K562 (cell line): ENCODE data around the gene LZTR1. TPM values are rescaled to one million over a fixed set of nuclear protein-coding genes. Genes with fewer than 3 reads are reported as not detected.
A peak's percentile ranks its signal among the peaks of the same experiment; 100 is the strongest.

ENCODE experiments used
- ATAC-seq: fragments of 200-7000 bp; cut with Tn5 transposase; 3 replicates; pipeline ENCODE4 v1.9.1; 2020; ENCODE audit warnings: moderate library complexity
- BruUV-seq: library from RNA; stranded (reverse); fragments of 400-500 nt; replicated peaks from 2 replicates; lab custom pipeline; 2021; lab: Mats Ljungman, UMichigan
- CTCF ChIA-PET: fragments of 300-600 bp; formaldehyde crosslinking; extraction: SDS; loops from one replicate; lab custom pipeline; 2021; ENCODE audit warnings: low intra/inter-chr PET ratio; lab: Yijun Ruan, JAX
- POLR2A ChIA-PET: fragments of 300-600, 350-650 bp; sonication (Branson Sonifier 250); formaldehyde crosslinking; extraction: SDS; loops from one replicate; lab custom pipeline; 2021; ENCODE audit warnings: antibody characterized with exemption, inconsistent platforms; lab: Yijun Ruan, JAX
- DNase-seq, 4 experiments: peaks; one replicate each; pipeline versions ENCODE4 v3.0.0 to v3.0.0-alpha.2; 2011 to 2018; ENCODE audit warnings: low spot score in 3 of 4, mixed read lengths in 3 of 4; ENCODE audit errors: extremely low read depth in 1 of 4
- FAIRE-seq: peaks from 2 replicates; lab custom pipeline; 2011; peaks lifted over from hg19 to GRCh38; lab: Jason Lieb, UNC
- H2AFZ ChIP-seq: 2 replicates; pipeline ENCODE4 v1.6.0; 2011; ENCODE audit warnings: low read depth, low read length, control low read depth, inconsistent platforms
- H3K27ac ChIP-seq: fragments of 200-600 bp; 3 replicates; pipeline ENCODE4 v1.8.0; 2011; ENCODE audit warnings: low read depth, mild to moderate bottlenecking, control low read depth, inconsistent platforms, low read length, moderate library complexity, mixed read lengths; ENCODE audit errors: extremely low read depth
- H3K27me3 ChIP-seq, 2 experiments: fragments of 300-600 bp in 1 of 2; 2 replicates in 1 of 2; 3 replicates in 1 of 2; pipeline versions ENCODE4 v1.6.0 to v1.8.0; 2011; ENCODE audit warnings: inconsistent platforms in 2 of 2, low read length in 2 of 2, mild to moderate bottlenecking in 1 of 2, mixed read lengths in 1 of 2, moderate library complexity in 1 of 2; ENCODE audit not compliant: control insufficient read depth in 2 of 2, insufficient read depth in 2 of 2
- H3K36me3 ChIP-seq: fragments of 300-600 bp; 3 replicates; pipeline ENCODE4 v1.8.0; 2011; ENCODE audit warnings: mild to moderate bottlenecking, low read length, inconsistent platforms; ENCODE audit not compliant: control insufficient read depth, insufficient read depth
- H3K4me1 ChIP-seq, 2 experiments: fragments of 200-600 bp in 1 of 2; replicated peaks in 1 of 2; 2 replicates in 1 of 2; 3 replicates in 1 of 2; pipeline versions ENCODE4 v1.5.1 to v1.8.0; 2011; ENCODE audit warnings: inconsistent platforms in 2 of 2, low read length in 2 of 2, mild to moderate bottlenecking in 1 of 2, mixed read lengths in 1 of 2, moderate library complexity in 1 of 2; ENCODE audit not compliant: control insufficient read depth in 2 of 2, insufficient read depth in 2 of 2
- H3K4me2 ChIP-seq: 2 replicates; pipeline ENCODE4 v1.6.1; 2011; ENCODE audit warnings: low read length, control low read depth, inconsistent platforms, mixed read lengths; ENCODE audit not compliant: insufficient read depth
- H3K4me3 ChIP-seq: fragments of 200-600 bp; sonication (generic), shearing (Covaris generic); 2 replicates; pipeline ENCODE4 v1.5.1; 2016; ENCODE audit warnings: control low read depth, inconsistent platforms
- H3K79me2 ChIP-seq: fragments of 200-600 bp; 3 replicates; pipeline ENCODE4 v1.8.0; 2011; ENCODE audit warnings: low read length, inconsistent platforms; ENCODE audit not compliant: control insufficient read depth, insufficient read depth
- H3K9ac ChIP-seq, 2 experiments: 2 replicates each; pipeline versions ENCODE4 v1.6.0 to v1.6.1; 2011; ENCODE audit warnings: low read depth in 2 of 2, low read length in 2 of 2, control low read depth in 1 of 2, inconsistent platforms in 1 of 2, mild to moderate bottlenecking in 1 of 2, mixed read lengths in 1 of 2; ENCODE audit not compliant: insufficient read depth in 1 of 2
- H3K9me1 ChIP-seq: one replicate; pipeline ENCODE4 v1.6.0; 2011; ENCODE audit warnings: inconsistent platforms, mild to moderate bottlenecking, low read length, moderate library complexity; ENCODE audit not compliant: control insufficient read depth, insufficient read depth
- H3K9me3 ChIP-seq: replicated peaks from 2 replicates; pipeline ENCODE4 v1.5.1; 2011; ENCODE audit warnings: low read depth, low read length, inconsistent platforms; ENCODE audit not compliant: control insufficient read depth, insufficient read depth
- H4K20me1 ChIP-seq: replicated peaks from 2 replicates; pipeline ENCODE4 v1.6.1; 2011; ENCODE audit warnings: low read length, inconsistent platforms, mixed read lengths; ENCODE audit not compliant: control insufficient read depth, insufficient read depth
- ATF2 ChIP-seq: sonication (generic); formaldehyde crosslinking; IDR thresholded peaks from 2 replicates; pipeline ENCODE4 v1.8.1; 2022; ENCODE audit warnings: missing genetic modification reagents
- BRCA1 ChIP-seq, 2 experiments: fragments of 450-650 bp in 1 of 2; sonication (generic) in 1 of 2; formaldehyde crosslinking in 1 of 2; IDR thresholded peaks; 2 replicates each; pipeline versions ENCODE4 v1.5.0 to v1.6.1; 2017 to 2020; ENCODE audit warnings: mild to moderate bottlenecking in 1 of 2, missing genetic modification reagents in 1 of 2
- DEAF1 ChIP-seq: fragments of 450-650 bp; formaldehyde crosslinking; IDR thresholded peaks from 2 replicates; pipeline ENCODE4 v1.4.0; 2020; ENCODE audit warnings: mild to moderate bottlenecking, moderate library complexity
- ERF ChIP-seq: fragments of 450-650 bp; formaldehyde crosslinking; IDR thresholded peaks from 2 replicates; pipeline ENCODE4 v1.4.0; 2020; ENCODE audit warnings: mild to moderate bottlenecking, mixed read lengths
- HBP1 ChIP-seq: fragments of 450-650 bp; formaldehyde crosslinking; IDR thresholded peaks from 2 replicates; pipeline ENCODE4 v1.4.0; 2022; ENCODE audit warnings: missing genetic modification characterization
- KLF1 ChIP-seq: fragments of 450-650 bp; IDR thresholded peaks from 2 replicates; pipeline ENCODE4 v1.6.1; 2016; ENCODE audit warnings: missing genetic modification characterization, missing compliant biosample characterization
- SAP30 ChIP-seq: fragments of 200-600 bp; sonication (generic); IDR thresholded peaks from 2 replicates; pipeline ENCODE4 v1.6.1; 2012; ENCODE audit warnings: borderline replicate concordance, low read depth, mild to moderate bottlenecking, moderate library complexity, low read length, control low read depth, inconsistent platforms; ENCODE audit not compliant: insufficient read depth, poor library complexity, severe bottlenecking
- SRSF7 ChIP-seq: fragments of 200-400 bp; formaldehyde crosslinking; optimal IDR thresholded peaks from 2 replicates; pipeline ENCODE3; 2017; ENCODE audit warnings: mild to moderate bottlenecking, low read depth, low read length
- TAF15 ChIP-seq: fragments of 200-400 bp; formaldehyde crosslinking; IDR thresholded peaks from 2 replicates; pipeline ENCODE4 v1.6.1; 2017; ENCODE audit warnings: mild to moderate bottlenecking, low read depth, low read length, moderate library complexity
- XRCC4 ChIP-seq: IDR thresholded peaks from one replicate; pipeline ENCODE4 v1.6.1; 2011; ENCODE audit not compliant: insufficient read depth, insufficient read length; ENCODE audit errors: extremely low read depth
- YY1 ChIP-seq, 3 experiments: IDR thresholded peaks; 2 replicates each; pipeline ENCODE4 v1.6.1; 2011; ENCODE audit warnings: low read length in 2 of 3, mild to moderate bottlenecking in 2 of 3, moderate library complexity in 2 of 3, borderline replicate concordance in 1 of 3, control low read depth in 1 of 3, low read depth in 1 of 3; ENCODE audit not compliant: insufficient read depth in 3 of 3, insufficient replicate concordance in 2 of 3, control insufficient read depth in 1 of 3, insufficient read length in 1 of 3; ENCODE audit errors: extremely low read depth in 1 of 3
- ZNF583 ChIP-seq: fragments of 250-450 bp; sonication (Bioruptor Pico); IDR thresholded peaks from 2 replicates; pipeline ENCODE4 v1.4.0; 2020
- WGBS: fragments of 100-300 bp; shearing (Covaris generic); methylation state at CpG from one replicate; pipeline ENCODE4 v1.1.6; 2016; ENCODE audit warnings: low coverage, mixed read lengths; ENCODE audit not compliant: insufficient coverage; ENCODE audit errors: missing lambda C conversion rate; 5-methylcytosine and 5-hydroxymethylcytosine counted together
- in situ Hi-C: fragments of 300-500 bp; cut with MboI; formaldehyde crosslinking; loops from 4 replicates; pipeline ENCODE4 v1.15.0; 2018; ENCODE audit warnings: inconsistent platforms, mixed read lengths
- intact Hi-C: fragments of 100-400 bp; cut with micrococcal nuclease; formaldehyde crosslinking; loops from 2 replicates; pipeline ENCODE4 v1.14.2; 2022
- polyA plus RNA-seq, 8 experiments: library from polyadenylated mRNA; depleted of rRNA in 4 of 8; stranded (reverse) in 5 of 8; unstranded in 3 of 8; fragments of >200 nt; fragmentation: Nextera tagmentation in 2 of 8; fragmentation: Illumina TruSeq in 1 of 8; extraction: Ambion mirVana in 2 of 8; extraction: Trizol in 1 of 8; gene quantifications; 2 replicates each; pipeline versions ENCODE4 v1.2.1 to v1.2.3, GENCODE V29; 2011 to 2014; ENCODE audit warnings: inconsistent platforms in 1 of 8, missing spikeins in 1 of 8
- total RNA-seq, 7 experiments: library from RNA; depleted of rRNA in 6 of 7; stranded (reverse); fragments of >200 nt in 6 of 7; fragmentation: Illumina TruSeq in 2 of 7; extraction: Trizol in 2 of 7; gene quantifications; 2 replicates each; pipeline versions ENCODE4 v1.2.1 to v1.2.3, GENCODE V29; 2011 to 2021; ENCODE audit warnings: low replicate concordance in 1 of 7

Gene LZTR1
- total and polyA plus RNA-seq, 9 of the 15 experiments (the other 6 are each of a cell fraction or from before 2014, with no cell fraction given), result 2.2 to 135 (median 63.0) TPM

- DNase-seq, result no peak
- 16% methylated on average over 40 of the region's 40 CpGs for WGBS
- H3K27me3 ChIP-seq, result peaks cover 44 to 75% of the 10 kb centered on the region in 2 experiments; a peak in 4 of 5 replicates
- H3K4me2 ChIP-seq, result no peak overlapping the region
- in situ Hi-C loops (no loop called here), intact Hi-C loops (loop anchor here (2.0 kb wide), 1 partner anchor 14 kb away; the partner anchor contains the start of gene LRRC74B)
- no peak overlapping the region for H3K27ac ChIP-seq
- POLR2A ChIA-PET, result interaction anchor here (0.6 to 10.2 kb wide), 4 partner anchors 12 to 101 kb away, joined by 3 to 120 read pairs (median 49); partner anchors contain the start of genes LRRC74B, P2RX6 and THAP7
- peaks cover 43% of the 10 kb centered on the region for H4K20me1 ChIP-seq
- no TSS peak for BruUV-seq
- H2AFZ ChIP-seq, result no peak overlapping the region
- no peaks in the 10 kb centered on the region for H3K79me2 ChIP-seq
- H3K9ac ChIP-seq, result peak overlapping the region in 1 of 2 experiments; percentile 23; a peak in 2 of 4 replicates
- no peaks in the 10 kb centered on the region for H3K9me3 ChIP-seq
- CTCF ChIA-PET, result no interaction called here
- no peak overlapping the region for H3K4me3 ChIP-seq
- peaks cover 0 to 54% of the 10 kb centered on the region in 2 experiments; a peak in 4 of 5 replicates for H3K4me1 ChIP-seq
- no peak for ATAC-seq
- no peak for FAIRE-seq
- H3K9me1 ChIP-seq, result peaks cover 4% of the 10 kb centered on the region
- no peaks in the 10 kb centered on the region for H3K36me3 ChIP-seq
- TF ChIP-seq KLF1 (tag), result 0 out of 2 replicates have a peak, but pooled peaks have one; percentile 34
- peak in 1 of 3 experiments; percentile 17 for TF ChIP-seq YY1 (IDR thresholded peaks at IDR 0.05; ENCODE audit: borderline replicate concordance in 1 of 3, control insufficient read depth in 1 of 3, extremely low read depth in 1 of 3, insufficient read depth in 3 of 3, insufficient read length in 1 of 3, insufficient replicate concordance in 2 of 3, low read depth in 1 of 3, low read length in 2 of 3)
- TF ChIP-seq HBP1, result peak; percentile 83; the same call in 1 of the 2 replicates
- no peak for TF ChIP-seq SRSF7
- peak; percentile 60; the same call in 1 of the 2 replicates for TF ChIP-seq ZNF583
- no peak for TF ChIP-seq XRCC4
- TF ChIP-seq DEAF1 (CRISPR knock-in tag), result no peak
- TF ChIP-seq BRCA1 (IDR thresholded peaks at IDR 0.05), result no peak
- peak; percentile 73; the same call in 1 of the 2 replicates for TF ChIP-seq BRCA1 (CRISPR knock-in tag; IDR thresholded peaks at IDR 0.05)
- 0 out of 2 replicates have a peak, but pooled peaks have one; percentile 64 for TF ChIP-seq ERF (CRISPR knock-in tag)
- TF ChIP-seq TAF15, result 0 out of 2 replicates have a peak, but pooled peaks have one; percentile 47
- no peak for TF ChIP-seq ATF2
- no peak for TF ChIP-seq SAP30
These were observed 48.8 kb downstream of the LZTR1 start for GRCh38 chr22:21030621-21031544.
